Measurements from ENCODE around the gene ITPR2. TPM values are rescaled to one million over a fixed set of nuclear protein-coding genes. Genes with fewer than 3 reads are reported as not detected.
"Not testable (repeated sequence)": the region's sequence is repeated elsewhere in the genome, so short reads cannot be mapped to it uniquely, and the experiment has no call there.

The ITPR2 gene
- total RNA-seq, 1 experiment from 2014 or later: 10.1 TPM

- not testable (repeated sequence) for DNase-seq (ENCODE audit: low read depth)
These were observed 77.6 kb downstream of the ITPR2 start for GRCh38 chr12:26755362-26755761.

GRCh38 chr12:26754148-26754547 lies 78.8 kb downstream of the ITPR2 start:
- DNase-seq (ENCODE audit: low read depth): no peak

- no peak for DNase-seq (ENCODE audit: low read depth)
These were observed 81.8 kb downstream of the ITPR2 start for GRCh38 chr12:26751179-26751578.

- DNase-seq (ENCODE audit: low read depth): no peak
These were observed 82.3 kb downstream of the ITPR2 start for GRCh38 chr12:26750531-26751175.

- DNase-seq (ENCODE audit: low read depth): no peak
These were observed 83.2 kb downstream of the ITPR2 start for GRCh38 chr12:26749781-26750180.

- peak; percentile 21 for DNase-seq (ENCODE audit: low read depth)
These were observed 84.1 kb downstream of the ITPR2 start for GRCh38 chr12:26748741-26749431.

GRCh38 chr12:26748412-26748740 lies 84.6 kb downstream of the ITPR2 start:
- no peak for DNase-seq (ENCODE audit: low read depth)

GRCh38 chr12:26746121-26746714 lies 86.8 kb downstream of the ITPR2 start:
- DNase-seq (ENCODE audit: low read depth): peak; percentile 78

- no peak for DNase-seq (ENCODE audit: low read depth)
These were observed 88.1 kb downstream of the ITPR2 start for GRCh38 chr12:26744697-26745440.

GRCh38 chr12:26744042-26744626 lies 88.9 kb downstream of the ITPR2 start:
- no peak for DNase-seq (ENCODE audit: low read depth)

- DNase-seq (ENCODE audit: low read depth): no peak
These were observed 91.3 kb downstream of the ITPR2 start for GRCh38 chr12:26741584-26742227.

- DNase-seq (ENCODE audit: low read depth): no peak
These were observed 92.0 kb downstream of the ITPR2 start for GRCh38 chr12:26740991-26741390.

GRCh38 chr12:26740348-26740747 lies 92.6 kb downstream of the ITPR2 start:
- no peak for DNase-seq (ENCODE audit: low read depth)

- DNase-seq (ENCODE audit: low read depth): no peak
These were observed 95.4 kb downstream of the ITPR2 start for GRCh38 chr12:26737487-26738030.

- DNase-seq (ENCODE audit: low read depth): peak; percentile 22
These were observed 96.2 kb downstream of the ITPR2 start for GRCh38 chr12:26736563-26737486.

- no peak for DNase-seq (ENCODE audit: low read depth)
These were observed 97.8 kb downstream of the ITPR2 start for GRCh38 chr12:26735249-26735639.

- DNase-seq (ENCODE audit: low read depth): no peak
These were observed 98.3 kb downstream of the ITPR2 start for GRCh38 chr12:26734510-26735248.

- DNase-seq (ENCODE audit: low read depth): no peak
These were observed 100.7 kb downstream of the ITPR2 start for GRCh38 chr12:26732005-26732908.

All from RPMI7951 (cell line).